Measurements from ENCODE around the gene CTR9. TPM values are rescaled to one million over a fixed set of nuclear protein-coding genes. Genes with fewer than 3 reads are reported as not detected.

Gene CTR9
- total and polyA plus RNA-seq, 2 of the 8 experiments (the other 6 are each of a cell fraction or from before 2014, with no cell fraction given) = 6.1 to 37.7 TPM

DNA sequence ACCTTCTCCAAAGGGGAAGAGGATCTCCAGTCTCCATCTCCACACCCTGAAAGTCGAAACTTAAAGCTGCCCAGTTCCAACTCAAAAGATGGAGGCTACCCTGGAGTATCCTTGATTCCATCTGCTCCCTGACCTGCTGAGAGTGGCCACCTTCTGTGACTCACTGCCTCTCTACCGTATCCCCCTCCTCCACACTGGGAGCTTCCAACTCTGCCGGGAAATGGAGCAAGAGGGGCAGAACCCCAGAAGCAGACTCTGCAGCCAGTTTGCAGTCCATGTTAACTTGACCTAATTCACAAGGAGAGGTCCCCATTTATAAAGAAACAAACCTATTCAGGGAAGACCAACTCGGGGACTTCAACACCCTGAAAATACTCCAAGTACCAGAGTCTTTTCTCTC, 35.5 kb upstream of the CTR9 start:
- Histone ChIP-seq H3K9me3 (ENCODE audit: insufficient read depth in 2 of 2, low read depth in 1 of 2, low read length in 1 of 2) (no peaks in the 10 kb centered on the region), H2AFZ (ENCODE audit: low read length) (no peak overlapping the region), H4K5ac (ENCODE audit: insufficient read length, low read depth, low read length) (no peak overlapping the region), H3K23me2 (ENCODE audit: low read depth, low read length) (no peaks in the 10 kb centered on the region), H3K18ac (ENCODE audit: extremely low read depth, low read length) (no peak overlapping the region), H3K9ac (replicated peaks in 1 of 4; ENCODE audit: extremely low read depth in 1 of 4, low read depth in 3 of 4, low read length in 3 of 4) (no peak overlapping the region), H2BK5ac (ENCODE audit: low read depth, low read length) (no peak overlapping the region), H3K4me1 (replicated peaks in 1 of 4; ENCODE audit: control insufficient read depth in 3 of 4, insufficient read depth in 4 of 4, low read length in 3 of 4) (no peaks in the 10 kb centered on the region), H2BK20ac (ENCODE audit: low read length) (no peak overlapping the region), H4K8ac (ENCODE audit: extremely low read depth, insufficient read depth, low read length) (no peak overlapping the region), H3K4me3 (ENCODE audit: extremely low read depth in 1 of 4, insufficient read depth in 2 of 4, low read depth in 3 of 4, low read length in 4 of 4) (no peak overlapping the region), H3K14ac (ENCODE audit: insufficient read length) (no peak overlapping the region), H2AK5ac (ENCODE audit: low read depth, low read length) (no peak overlapping the region), H3K4me2 (ENCODE audit: insufficient read depth in 1 of 2, low read depth in 2 of 2, low read length in 2 of 2) (no peak overlapping the region), H2BK15ac (ENCODE audit: low read length) (no peak overlapping the region), H3K27ac (ENCODE audit: low read depth, low read length) (no peak overlapping the region), H3K4ac (replicated peaks; ENCODE audit: insufficient read length, low read depth, low read length) (no peak overlapping the region), H3K36me3 (ENCODE audit: control insufficient read depth in 2 of 4, insufficient read depth in 4 of 4, low read length in 3 of 4) (no peaks in the 10 kb centered on the region), H2BK120ac (replicated peaks; ENCODE audit: low read depth, low read length) (no peak overlapping the region), H3K23ac (ENCODE audit: insufficient read length) (no peak overlapping the region), H3K79me1 (ENCODE audit: low read depth, low read length) (no peaks in the 10 kb centered on the region), H3K27me3 (replicated peaks in 1 of 4; ENCODE audit: control insufficient read depth in 3 of 4, extremely low read depth in 1 of 4, insufficient read depth in 3 of 4, low read length in 3 of 4) (no peaks in the 10 kb centered on the region), H4K91ac (replicated peaks; ENCODE audit: insufficient read length, low read length) (no peak overlapping the region), H2BK12ac (ENCODE audit: low read depth, low read length) (no peak overlapping the region), H3K79me2 (ENCODE audit: control insufficient read depth in 1 of 2, insufficient read depth in 2 of 2, low read length in 2 of 2) (no peaks in the 10 kb centered on the region), H4K20me1 (replicated peaks in 1 of 2; ENCODE audit: control insufficient read depth in 1 of 2, insufficient read depth in 2 of 2, low read length in 2 of 2) (no peaks in the 10 kb centered on the region), H3K56ac (replicated peaks; ENCODE audit: insufficient read length, low read depth, low read length) (no peak overlapping the region)
- ChIA-PET POLR2A (ENCODE audit: partially characterized antibody) (no interaction called here), CTCF (ENCODE audit: partially characterized antibody) (interaction anchor here (1.5 to 3.4 kb wide), 2 partner anchors 11 to 12 kb away, joined by 5 to 13 read pairs; no protein-coding TSS in a partner anchor)
- WGBS, 2 experiments (ENCODE audit: extremely low coverage in 1 of 2, insufficient coverage in 1 of 2, insufficient read length in 1 of 2, insufficient replicate concordance in 2 of 2, low coverage in 1 of 2, low lambda C conversion rate in 2 of 2, missing lambda C conversion rate in 1 of 2) = 79% methylated on average over 4 of the region's 4 CpGs; no CpG with 5 or more reads in 1 of the 2 experiments
- FAIRE-seq = no peak
- no peak for DNase-seq (ENCODE audit: low read depth in 1 of 2, low spot score in 2 of 2)
- TF ChIP-seq CEBPB (IDR thresholded peaks at IDR 0.05; ENCODE audit: low read depth, low read length) = no peak
- TF ChIP-seq KDM5A (IDR thresholded peaks at IDR 0.05; ENCODE audit: low read length) = no peak
- no peak for TF ChIP-seq RNF2 (IDR thresholded peaks at IDR 0.05; ENCODE audit: borderline replicate concordance, low read depth, low read length, missing control alignments, poor library complexity, severe bottlenecking)
- TF ChIP-seq GTF2F1 (IDR thresholded peaks at IDR 0.05; ENCODE audit: borderline replicate concordance, low read depth, low read length) = no peak
- TF ChIP-seq BACH1 (IDR thresholded peaks at IDR 0.05; ENCODE audit: low read length) = no peak
- no peak for TF ChIP-seq POLR2A (IDR thresholded peaks at IDR 0.05; ENCODE audit: control extremely low read depth in 1 of 2, low read depth in 2 of 2, low read length in 2 of 2)
- no peak for TF ChIP-seq SRF (IDR thresholded peaks at IDR 0.05; ENCODE audit: low read depth, low read length)
- TF ChIP-seq HDAC6 (IDR thresholded peaks at IDR 0.05; ENCODE audit: low read depth, low read length) = no peak
- no peak for TF ChIP-seq RFX5 (IDR thresholded peaks at IDR 0.05; ENCODE audit: borderline replicate concordance, low read depth, low read length)
- no peak for TF ChIP-seq GABPA (IDR thresholded peaks at IDR 0.05; ENCODE audit: borderline replicate concordance, insufficient read depth, low read length)
- TF ChIP-seq, protein P1, sequence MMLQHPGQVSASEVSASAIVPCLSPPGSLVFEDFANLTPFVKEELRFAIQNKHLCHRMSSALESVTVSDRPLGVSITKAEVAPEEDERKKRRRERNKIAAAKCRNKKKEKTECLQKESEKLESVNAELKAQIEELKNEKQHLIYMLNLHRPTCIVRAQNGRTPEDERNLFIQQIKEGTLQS (IDR thresholded peaks at IDR 0.05; ENCODE audit: insufficient read depth, low read depth, low read length) = no peak
- TF ChIP-seq KDM1A (IDR thresholded peaks at IDR 0.05; ENCODE audit: borderline replicate concordance, low read length) = no peak
- no peak for TF ChIP-seq TAF1 (IDR thresholded peaks at IDR 0.05; ENCODE audit: low read depth, low read length)
- no peak for TF ChIP-seq NANOG (IDR thresholded peaks at IDR 0.05; ENCODE audit: insufficient read depth, low read depth, low read length, poor library complexity, severe bottlenecking)

Data from H1 (cell line).